ENCODE measurements around the gene TAF4B.
"Not testable (repeated sequence)": the region's sequence is repeated elsewhere in the genome, so short reads cannot be mapped to it uniquely, and the experiment has no call there.

Gene TAF4B

GRCh38 chr18:26381555-26381954 lies 155.3 kb downstream of the TAF4B start:
- not testable (repeated sequence) for DNase-seq (ENCODE audit: low read depth)

DNA sequence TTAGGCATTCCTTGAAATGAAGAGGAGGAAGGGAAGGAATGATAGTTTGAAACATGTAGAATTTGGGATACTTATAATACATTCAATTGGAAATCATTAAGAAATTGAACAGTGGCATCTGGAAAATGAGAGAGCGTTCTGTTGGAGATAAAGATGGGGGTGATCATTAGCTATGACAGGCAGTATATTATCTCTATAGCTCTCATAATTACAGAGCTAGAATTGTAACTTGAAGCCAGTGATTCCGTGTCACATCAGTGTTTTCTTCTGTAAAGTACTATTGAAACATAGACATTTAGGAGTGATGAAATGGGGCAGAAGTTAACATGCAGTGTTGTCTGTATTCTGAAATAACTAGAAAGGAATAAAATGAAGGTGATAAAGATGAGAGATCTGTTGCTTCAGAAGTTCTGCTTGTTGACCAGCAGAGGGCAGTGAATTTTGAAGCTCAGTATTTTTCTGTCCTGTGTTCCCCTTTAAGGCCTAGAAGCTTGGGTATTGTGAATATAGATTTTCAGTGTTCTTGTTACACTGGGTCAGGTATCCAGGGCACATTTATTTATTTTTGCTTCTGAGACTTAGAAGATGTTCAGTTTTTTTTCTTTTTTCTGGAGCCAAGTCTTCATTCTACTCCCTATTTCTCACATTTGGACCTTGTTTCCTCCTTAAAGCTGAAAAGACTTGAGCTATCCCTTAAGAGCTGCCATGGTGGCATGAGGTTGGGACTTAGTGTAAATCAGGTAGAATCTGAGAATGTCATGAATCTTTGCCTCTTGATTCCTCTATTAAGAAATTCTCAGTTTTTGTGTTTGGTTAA lies 157.4 kb downstream of the TAF4B start:
- no peak for DNase-seq (ENCODE audit: low read depth)

DNA sequence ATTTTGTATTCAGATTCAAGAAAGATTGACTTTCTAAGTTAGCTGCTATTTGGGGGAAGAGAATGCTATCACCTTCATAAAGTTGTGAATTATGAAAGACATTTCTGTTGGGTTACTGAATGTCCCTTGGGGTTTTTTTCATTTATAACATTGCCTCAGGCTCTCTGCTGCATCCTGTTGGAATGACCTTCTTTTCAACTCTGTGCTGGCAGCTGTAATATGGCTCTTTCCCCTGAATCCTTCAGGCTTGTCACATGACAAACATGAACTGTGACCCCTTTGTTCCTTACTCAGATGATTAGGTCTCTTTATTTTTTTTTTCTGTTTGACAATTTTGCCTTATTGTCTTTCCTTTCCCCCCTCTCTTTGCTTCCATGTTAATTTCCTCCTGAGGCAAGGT lies 159.8 kb downstream of the TAF4B start:
- no peak for DNase-seq (ENCODE audit: low read depth)

DNA sequence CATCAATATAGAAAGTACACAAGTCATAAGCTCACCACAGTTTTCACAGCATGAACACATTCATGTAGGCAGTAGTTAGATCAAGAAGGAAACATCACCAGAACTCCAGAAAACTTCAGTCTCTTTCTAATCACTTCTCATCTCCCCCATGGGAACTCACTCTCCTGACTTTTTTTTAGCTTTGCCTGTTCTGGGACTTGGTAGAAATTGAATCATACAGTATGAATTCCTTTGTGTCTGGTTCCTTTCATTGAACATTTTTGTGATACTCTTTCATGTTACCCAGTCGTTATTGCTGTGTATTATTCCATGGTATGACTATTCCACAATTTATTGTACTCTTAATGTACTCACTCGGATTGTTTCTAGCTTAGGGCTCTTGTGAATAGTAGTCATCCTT lies 160.2 kb downstream of the TAF4B start:
- no peak for DNase-seq (ENCODE audit: low read depth)

- DNase-seq (ENCODE audit: low read depth): no peak
Observed at GRCh38 chr18:26394047-26394654, 167.9 kb downstream of the TAF4B start.

GRCh38 chr18:26397019-26397418 lies 170.8 kb downstream of the TAF4B start:
- DNase-seq (ENCODE audit: low read depth): no peak

GRCh38 chr18:26403491-26403890 lies 177.2 kb downstream of the TAF4B start:
- no peak for DNase-seq (ENCODE audit: low read depth)

DNA sequence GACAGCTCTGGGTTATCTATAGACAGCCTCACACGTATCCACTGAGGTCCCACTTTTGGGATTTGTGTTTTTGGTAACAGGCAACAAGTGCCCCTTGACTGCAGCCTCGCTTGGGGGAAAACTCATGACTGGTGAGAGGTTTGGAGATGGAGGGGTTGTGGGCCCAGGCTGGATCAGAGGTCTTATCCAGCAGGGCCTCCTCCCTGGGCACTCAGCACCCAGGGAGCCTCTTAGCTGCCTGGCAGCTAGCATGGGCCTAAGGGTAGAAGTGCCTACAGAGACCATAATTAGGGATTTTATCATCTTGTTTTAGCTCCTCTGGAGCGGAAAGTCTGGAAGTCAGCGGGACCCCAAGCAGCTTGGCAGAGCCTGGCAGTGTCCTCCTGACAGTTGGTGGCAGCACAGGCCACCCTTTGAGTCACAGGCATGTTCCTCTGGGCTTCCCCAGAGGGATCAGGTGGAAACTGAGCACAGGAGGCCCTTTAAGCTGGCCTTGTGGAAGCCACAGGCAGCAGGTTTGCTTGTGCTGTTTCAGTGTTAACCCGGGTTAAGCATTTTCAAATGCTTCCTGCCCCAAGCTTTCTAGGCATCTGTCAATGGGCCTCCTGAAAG lies 179.1 kb downstream of the TAF4B start:
- no peak for DNase-seq (ENCODE audit: low read depth)

- no peak for DNase-seq (ENCODE audit: low read depth)
Observed at GRCh38 chr18:26406324-26406723, 180.1 kb downstream of the TAF4B start.

GRCh38 chr18:26406854-26407517 lies 180.7 kb downstream of the TAF4B start:
- no peak for DNase-seq (ENCODE audit: low read depth)

- no peak for DNase-seq (ENCODE audit: low read depth)
Observed at GRCh38 chr18:26407736-26408601, 181.7 kb downstream of the TAF4B start.

DNA sequence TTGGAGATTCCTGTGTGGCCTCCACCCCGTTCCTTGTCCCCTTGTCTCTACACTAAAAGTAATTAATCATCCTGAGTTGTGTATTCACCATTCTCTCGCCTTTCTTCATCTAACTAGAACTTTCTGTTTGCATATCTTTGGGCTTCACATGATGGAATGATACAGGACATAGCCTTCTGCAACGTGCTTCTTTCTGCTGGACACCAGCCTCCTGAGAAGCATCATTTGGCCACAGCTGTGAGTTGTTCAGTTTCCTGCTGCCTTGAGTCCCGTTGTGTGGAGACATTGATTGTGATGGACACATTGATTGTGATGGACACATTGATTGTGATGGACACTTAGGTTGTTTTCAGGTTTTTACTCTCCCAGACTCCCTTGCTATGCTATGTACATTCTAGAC lies 182.8 kb downstream of the TAF4B start:
- no peak for DNase-seq (ENCODE audit: low read depth)

DNA sequence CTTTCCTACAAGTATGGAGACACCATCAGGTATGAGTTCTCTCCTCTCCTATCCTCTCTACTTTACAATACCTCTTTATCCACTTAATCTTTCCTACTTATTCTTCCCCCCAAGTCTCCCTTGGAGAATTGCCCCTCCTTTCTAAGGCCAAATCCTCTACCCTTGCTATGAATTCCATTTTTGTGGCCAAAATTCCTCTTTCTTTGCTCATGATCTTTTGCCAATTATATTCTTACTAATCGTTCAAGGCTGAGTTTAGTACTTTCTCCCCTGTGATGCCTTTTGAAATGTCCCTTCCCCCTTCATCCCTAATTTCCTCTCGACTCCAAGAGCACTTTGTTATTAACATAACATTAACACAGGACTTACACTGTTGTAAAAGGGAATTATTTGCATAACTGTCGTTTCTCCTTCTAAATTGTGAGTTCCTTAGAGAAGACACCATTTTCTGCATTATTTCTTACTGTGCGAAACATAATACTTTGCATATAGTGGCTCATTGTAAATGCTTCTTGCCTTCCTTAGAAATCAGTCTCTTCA lies 188.7 kb downstream of the TAF4B start:
- no peak for DNase-seq (ENCODE audit: low read depth)

DNA sequence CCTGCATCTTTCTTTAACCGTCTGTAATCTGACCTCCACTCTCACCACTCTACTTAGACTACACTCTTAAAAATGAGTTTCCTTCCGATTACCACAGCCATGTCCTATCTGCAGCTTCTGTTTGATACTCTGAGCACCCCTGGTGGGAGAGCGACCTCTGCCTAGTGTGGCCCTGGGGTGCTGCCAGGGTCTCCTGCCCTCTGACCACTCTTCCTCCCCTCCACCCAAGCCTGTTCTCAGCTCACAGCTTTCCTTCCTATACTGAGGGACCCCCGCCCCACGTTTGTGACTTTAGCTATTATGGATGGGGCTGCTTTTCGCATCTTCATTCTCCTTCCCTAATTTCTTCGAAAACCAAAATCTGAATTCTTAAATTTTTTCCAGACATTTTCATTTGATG lies 189.4 kb downstream of the TAF4B start:
- DNase-seq (ENCODE audit: low read depth): no peak

GRCh38 chr18:26416652-26417150 lies 190.5 kb downstream of the TAF4B start:
- DNase-seq (ENCODE audit: low read depth): no peak

DNA sequence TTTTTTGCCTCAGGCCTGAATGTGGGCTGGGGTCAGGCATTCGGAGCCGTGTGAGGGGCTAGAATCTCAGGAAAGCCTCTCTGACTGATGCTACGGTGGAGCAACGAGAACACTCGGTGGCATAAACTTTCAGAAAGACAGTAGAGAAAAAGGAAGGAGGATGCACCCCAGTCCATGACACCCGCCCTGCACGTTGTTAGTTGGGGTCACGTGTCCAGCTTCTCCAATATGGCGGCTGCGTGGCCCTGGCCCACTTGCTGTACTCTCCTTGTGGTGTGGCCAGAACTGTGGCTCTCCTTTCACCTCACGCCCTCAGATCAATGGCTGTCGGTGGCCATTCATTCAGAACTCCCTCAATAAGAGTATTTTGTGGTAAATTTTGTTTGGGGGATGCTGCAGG lies 190.9 kb downstream of the TAF4B start:
- DNase-seq (ENCODE audit: low read depth): no peak

DNA sequence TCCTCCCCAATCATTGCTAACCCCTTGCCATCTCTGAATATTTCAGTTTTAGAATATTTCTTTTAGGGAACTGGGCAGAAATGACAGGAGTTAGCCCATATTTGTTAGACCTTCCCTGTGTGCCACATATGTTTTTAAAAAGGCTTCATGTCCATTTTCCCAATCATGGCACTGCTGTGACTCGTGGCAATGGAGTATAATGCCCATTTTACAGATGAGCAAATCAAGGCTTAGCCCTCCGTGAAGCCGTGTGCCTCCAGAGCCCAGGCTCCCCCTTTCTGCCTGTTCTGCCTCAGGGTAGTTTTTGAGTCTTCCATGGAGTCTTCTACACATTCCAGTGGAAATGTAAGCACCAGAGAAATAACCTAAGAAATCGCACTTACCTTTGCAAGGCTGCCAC lies 192.0 kb downstream of the TAF4B start:
- no peak for DNase-seq (ENCODE audit: low read depth)

GRCh38 chr18:26419746-26420145 lies 193.5 kb downstream of the TAF4B start:
- no peak for DNase-seq (ENCODE audit: low read depth)

GRCh38 chr18:26421503-26421902 lies 195.3 kb downstream of the TAF4B start:
- DNase-seq (ENCODE audit: low read depth): no peak

DNA sequence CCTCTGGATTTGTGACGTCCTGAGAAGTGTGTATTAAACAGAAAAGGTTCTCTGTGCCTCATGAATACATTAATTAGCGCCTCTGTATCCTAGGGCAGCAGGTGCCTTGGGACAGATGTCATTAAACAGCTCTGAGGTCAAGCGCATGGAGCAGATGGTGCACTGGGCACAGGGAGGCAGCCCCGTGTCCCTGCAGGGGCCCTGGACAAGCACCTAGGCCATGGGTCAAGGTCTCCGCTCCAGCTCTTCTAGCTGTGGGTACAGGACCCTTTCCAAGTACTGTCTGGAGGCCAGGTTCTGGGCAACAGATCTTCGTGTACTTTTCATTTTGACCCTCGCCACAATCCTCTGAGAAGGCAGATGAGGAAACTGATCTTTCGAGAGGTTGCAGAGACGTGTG lies 195.7 kb downstream of the TAF4B start:
- DNase-seq (ENCODE audit: low read depth): no peak

GRCh38 chr18:26422472-26423162 lies 196.4 kb downstream of the TAF4B start:
- no peak for DNase-seq (ENCODE audit: low read depth)
